Neural progenitor cell (in vitro differentiated cells): ENCODE results near the gene SUN1.

Experiments
- CTCF ChIP-seq: fragments of 200-600 bp; sonication (generic); IDR thresholded peaks from 2 replicates; pipeline ENCODE4 v1.5.1; 2017; ENCODE audit warnings: antibody characterized with exemption, mild to moderate bottlenecking
- EZH2phosphoT487 ChIP-seq: fragments of 200-600 bp; sonication (generic); IDR thresholded peaks from 2 replicates; pipeline ENCODE4 v1.6.1; 2017; ENCODE audit warnings: antibody characterized with exemption

GRCh38 chr7:816300-816750 is 16.0 kb upstream of the SUN1 start:
- no peak for TF ChIP-seq CTCF
- no peak for TF ChIP-seq EZH2phosphoT487
